K562 (cell line): ENCODE data around the gene GNG14. TPM values are rescaled to one million over a fixed set of nuclear protein-coding genes. Genes with fewer than 3 reads are reported as not detected.
A peak's percentile ranks its signal among the peaks of the same experiment; 100 is the strongest.
"Not testable (repeated sequence)": the region's sequence is repeated elsewhere in the genome, so short reads cannot be mapped to it uniquely, and the experiment has no call there.

Source experiments
- ATAC-seq: fragments of 200-7000 bp; cut with Tn5 transposase; 3 replicates; pipeline ENCODE4 v1.9.1; 2020; ENCODE audit warnings: moderate library complexity
- BruUV-seq: library from RNA; stranded (reverse); fragments of 400-500 nt; replicated peaks from 2 replicates; lab custom pipeline; 2021; lab: Mats Ljungman, UMichigan
- CTCF ChIA-PET: fragments of 300-600 bp; formaldehyde crosslinking; extraction: SDS; loops from one replicate; lab custom pipeline; 2021; ENCODE audit warnings: low intra/inter-chr PET ratio; lab: Yijun Ruan, JAX
- POLR2A ChIA-PET: fragments of 300-600, 350-650 bp; sonication (Branson Sonifier 250); formaldehyde crosslinking; extraction: SDS; loops from one replicate; lab custom pipeline; 2021; ENCODE audit warnings: antibody characterized with exemption, inconsistent platforms; lab: Yijun Ruan, JAX
- DNase-seq, 4 experiments: peaks; one replicate each; pipeline versions ENCODE4 v3.0.0 to v3.0.0-alpha.2; 2011 to 2018; ENCODE audit warnings: low spot score in 3 of 4, mixed read lengths in 3 of 4; ENCODE audit errors: extremely low read depth in 1 of 4
- FAIRE-seq: peaks from 2 replicates; lab custom pipeline; 2011; peaks lifted over from hg19 to GRCh38; lab: Jason Lieb, UNC
- H2AFZ ChIP-seq: 2 replicates; pipeline ENCODE4 v1.6.0; 2011; ENCODE audit warnings: low read depth, low read length, control low read depth, inconsistent platforms
- H3K27ac ChIP-seq: fragments of 200-600 bp; 3 replicates; pipeline ENCODE4 v1.8.0; 2011; ENCODE audit warnings: low read depth, mild to moderate bottlenecking, control low read depth, inconsistent platforms, low read length, moderate library complexity, mixed read lengths; ENCODE audit errors: extremely low read depth
- H3K27me3 ChIP-seq, 2 experiments: fragments of 300-600 bp in 1 of 2; 2 replicates in 1 of 2; 3 replicates in 1 of 2; pipeline versions ENCODE4 v1.6.0 to v1.8.0; 2011; ENCODE audit warnings: inconsistent platforms in 2 of 2, low read length in 2 of 2, mild to moderate bottlenecking in 1 of 2, mixed read lengths in 1 of 2, moderate library complexity in 1 of 2; ENCODE audit not compliant: control insufficient read depth in 2 of 2, insufficient read depth in 2 of 2
- H3K36me3 ChIP-seq: fragments of 300-600 bp; 3 replicates; pipeline ENCODE4 v1.8.0; 2011; ENCODE audit warnings: mild to moderate bottlenecking, low read length, inconsistent platforms; ENCODE audit not compliant: control insufficient read depth, insufficient read depth
- H3K4me1 ChIP-seq, 2 experiments: fragments of 200-600 bp in 1 of 2; replicated peaks in 1 of 2; 2 replicates in 1 of 2; 3 replicates in 1 of 2; pipeline versions ENCODE4 v1.5.1 to v1.8.0; 2011; ENCODE audit warnings: inconsistent platforms in 2 of 2, low read length in 2 of 2, mild to moderate bottlenecking in 1 of 2, mixed read lengths in 1 of 2, moderate library complexity in 1 of 2; ENCODE audit not compliant: control insufficient read depth in 2 of 2, insufficient read depth in 2 of 2
- H3K4me2 ChIP-seq: 2 replicates; pipeline ENCODE4 v1.6.1; 2011; ENCODE audit warnings: low read length, control low read depth, inconsistent platforms, mixed read lengths; ENCODE audit not compliant: insufficient read depth
- H3K4me3 ChIP-seq: fragments of 200-600 bp; sonication (generic), shearing (Covaris generic); 2 replicates; pipeline ENCODE4 v1.5.1; 2016; ENCODE audit warnings: control low read depth, inconsistent platforms
- H3K79me2 ChIP-seq: fragments of 200-600 bp; 3 replicates; pipeline ENCODE4 v1.8.0; 2011; ENCODE audit warnings: low read length, inconsistent platforms; ENCODE audit not compliant: control insufficient read depth, insufficient read depth
- H3K9ac ChIP-seq, 2 experiments: 2 replicates each; pipeline versions ENCODE4 v1.6.0 to v1.6.1; 2011; ENCODE audit warnings: low read depth in 2 of 2, low read length in 2 of 2, control low read depth in 1 of 2, inconsistent platforms in 1 of 2, mild to moderate bottlenecking in 1 of 2, mixed read lengths in 1 of 2; ENCODE audit not compliant: insufficient read depth in 1 of 2
- H3K9me1 ChIP-seq: one replicate; pipeline ENCODE4 v1.6.0; 2011; ENCODE audit warnings: inconsistent platforms, mild to moderate bottlenecking, low read length, moderate library complexity; ENCODE audit not compliant: control insufficient read depth, insufficient read depth
- H3K9me3 ChIP-seq: replicated peaks from 2 replicates; pipeline ENCODE4 v1.5.1; 2011; ENCODE audit warnings: low read depth, low read length, inconsistent platforms; ENCODE audit not compliant: control insufficient read depth, insufficient read depth
- H4K20me1 ChIP-seq: replicated peaks from 2 replicates; pipeline ENCODE4 v1.6.1; 2011; ENCODE audit warnings: low read length, inconsistent platforms, mixed read lengths; ENCODE audit not compliant: control insufficient read depth, insufficient read depth
- RAD21 ChIP-seq, 2 experiments: fragments of 250-450 bp in 1 of 2; fragments of 450-650 bp in 1 of 2; sonication (Bioruptor Pico) in 1 of 2; formaldehyde crosslinking in 1 of 2; IDR thresholded peaks in 1 of 2; conservative IDR thresholded peaks in 1 of 2; 2 replicates each; pipeline versions ENCODE4 v1.4.0 to v1.8.0; 2020 to 2022; ENCODE audit warnings: mild to moderate bottlenecking in 2 of 2, moderate library complexity in 1 of 2
- REST ChIP-seq, 2 experiments: fragments of 450-650 bp; formaldehyde crosslinking in 1 of 2; IDR thresholded peaks; 2 replicates each; pipeline versions ENCODE4 v1.4.0 to v1.6.1; 2014 to 2020; ENCODE audit warnings: mild to moderate bottlenecking in 2 of 2, borderline replicate concordance in 1 of 2, low read depth in 1 of 2
- ZBTB33 ChIP-seq: sonication (generic); formaldehyde crosslinking; IDR thresholded peaks from 2 replicates; pipeline ENCODE4 v1.8.1; 2023; ENCODE audit warnings: mild to moderate bottlenecking, missing genetic modification reagents
- WGBS: fragments of 100-300 bp; shearing (Covaris generic); methylation state at CpG from one replicate; pipeline ENCODE4 v1.1.6; 2016; ENCODE audit warnings: low coverage, mixed read lengths; ENCODE audit not compliant: insufficient coverage; ENCODE audit errors: missing lambda C conversion rate; 5-methylcytosine and 5-hydroxymethylcytosine counted together
- in situ Hi-C: fragments of 300-500 bp; cut with MboI; formaldehyde crosslinking; loops from 4 replicates; pipeline ENCODE4 v1.15.0; 2018; ENCODE audit warnings: inconsistent platforms, mixed read lengths
- intact Hi-C: fragments of 100-400 bp; cut with micrococcal nuclease; formaldehyde crosslinking; loops from 2 replicates; pipeline ENCODE4 v1.14.2; 2022
- polyA plus RNA-seq, 8 experiments: library from polyadenylated mRNA; depleted of rRNA in 4 of 8; stranded (reverse) in 5 of 8; unstranded in 3 of 8; fragments of >200 nt; fragmentation: Nextera tagmentation in 2 of 8; fragmentation: Illumina TruSeq in 1 of 8; extraction: Ambion mirVana in 2 of 8; extraction: Trizol in 1 of 8; gene quantifications; 2 replicates each; pipeline versions ENCODE4 v1.2.1 to v1.2.3, GENCODE V29; 2011 to 2014; ENCODE audit warnings: inconsistent platforms in 1 of 8, missing spikeins in 1 of 8
- total RNA-seq, 7 experiments: library from RNA; depleted of rRNA in 6 of 7; stranded (reverse); fragments of >200 nt in 6 of 7; fragmentation: Illumina TruSeq in 2 of 7; extraction: Trizol in 2 of 7; gene quantifications; 2 replicates each; pipeline versions ENCODE4 v1.2.1 to v1.2.3, GENCODE V29; 2011 to 2021; ENCODE audit warnings: low replicate concordance in 1 of 7

Gene GNG14
- total and polyA plus RNA-seq, 9 of the 15 experiments (the other 6 are each of a cell fraction or from before 2014, with no cell fraction given) = not detected

- TF ChIP-seq REST (IDR thresholded peaks at IDR 0.05; ENCODE audit: borderline replicate concordance) (peak; percentile 26; the same call in 1 of the 2 replicates), RAD21 (CRISPR knock-in tag; conservative IDR thresholded peaks at IDR 0.05 in 1 of 2, IDR thresholded peaks at IDR 0.05 in 1 of 2) (peak; percentile 16 to 64; a peak in 3 of 4 replicates), ZBTB33 (CRISPR knock-in tag) (peak; percentile 91)
- TF ChIP-seq REST (CRISPR knock-in tag; IDR thresholded peaks at IDR 0.05; ENCODE audit: low read depth) = not testable (repeated sequence)
Measured at GRCh38 chr19:12712077-12712476, 24.3 kb downstream of the GNG14 start (continued).

- BruUV-seq, CTCF ChIA-PET: not testable (repeated sequence)
- peaks cover 31% of the 10 kb centered on the region for H3K79me2 ChIP-seq
Measured at GRCh38 chr19:12713304-12713703, 25.5 kb downstream of the GNG14 start.

More at GRCh38 chr19:12713304-12713703, 25.5 kb downstream of the GNG14 start:
- H3K4me2 ChIP-seq, H3K9ac ChIP-seq, H3K4me3 ChIP-seq, FAIRE-seq, H4K20me1 ChIP-seq, H3K9me1 ChIP-seq, H2AFZ ChIP-seq, H3K9me3 ChIP-seq, H3K27me3 ChIP-seq, intact Hi-C loops, H3K27ac ChIP-seq, DNase-seq, POLR2A ChIA-PET, ATAC-seq: not testable (repeated sequence)
- in situ Hi-C loops = loop anchor here (5.0 kb wide), 1 partner anchor 84 kb away; no protein-coding TSS in a partner anchor
- Histone ChIP-seq H3K36me3 (peaks cover 90% of the 10 kb centered on the region), H3K4me1 (peaks cover 0 to 20% of the 10 kb centered on the region in 2 experiments; a peak in 2 of 5 replicates)
- WGBS = 98% methylated on average over 9 of the region's 9 CpGs
